MG63 (cell line): ENCODE data around the gene TBCE. TPM values are rescaled to one million over a fixed set of nuclear protein-coding genes. Genes with fewer than 3 reads are reported as not detected.
A peak's percentile ranks its signal among the peaks of the same experiment; 100 is the strongest.

Source experiments
- DNase-seq: peaks from one replicate; pipeline ENCODE4 v3.0.0-alpha.2; 2020
- H3K27me3 ChIP-seq: fragments of 250-450 bp; sonication (Bioruptor Pico); 2 replicates; pipeline ENCODE4 v1.5.1; 2020; ENCODE audit warnings: mild to moderate bottlenecking, moderate library complexity
- H3K36me3 ChIP-seq: fragments of 250-450 bp; sonication (Bioruptor Pico); 2 replicates; pipeline ENCODE4 v1.5.1; 2020; ENCODE audit warnings: mild to moderate bottlenecking, moderate library complexity
- H3K4me3 ChIP-seq: fragments of 250-450 bp; sonication (Bioruptor Pico); 2 replicates; pipeline ENCODE4 v1.5.1; 2020; ENCODE audit warnings: mild to moderate bottlenecking, moderate library complexity
- H3K9me3 ChIP-seq: fragments of 250-450 bp; sonication (Bioruptor Pico); 2 replicates; pipeline ENCODE4 v1.5.1; 2020; ENCODE audit warnings: mild to moderate bottlenecking, moderate library complexity
- total RNA-seq: library from RNA; depleted of rRNA; stranded (reverse); fragments of >200 nt; shearing (Covaris generic); gene quantifications from 2 replicates; pipeline ENCODE4 v1.2.3, GENCODE V29; 2014; ENCODE audit warnings: low replicate concordance; rRNA removed

Gene TBCE
- total RNA-seq: 60.4 and 63.4 TPM in 2 replicates

GRCh38 chr1:235367000-235367908 lies at the start of gene TBCE:
TSS of gene TBCE (plus strand) at chr1:235367427. CDS start at chr1:235380050, 12,623 bp downstream.
- Histone ChIP-seq H3K4me3 (peak within 1 kb of the TSS; percentile 73), H3K9me3 (no peaks in the 10 kb centered on the region), H3K27me3 (no peaks in the 10 kb centered on the region), H3K36me3 (peaks cover 19% of the 10 kb centered on the region)
- DNase-seq: peak; percentile 99

GRCh38 chr1:235319255-235319654 lies 48.0 kb upstream of the TBCE start:
- no peak for DNase-seq
- no peak overlapping the region for H3K4me3 ChIP-seq
- peaks cover 17% of the 10 kb centered on the region for H3K36me3 ChIP-seq
- no peaks in the 10 kb centered on the region for H3K9me3 ChIP-seq
- H3K27me3 ChIP-seq: no peaks in the 10 kb centered on the region

GRCh38 chr1:235320521-235321179 lies 46.6 kb upstream of the TBCE start:
- DNase-seq: no peak
- Histone ChIP-seq H3K4me3 (no peak overlapping the region), H3K36me3 (peaks cover 23% of the 10 kb centered on the region), H3K27me3 (no peaks in the 10 kb centered on the region), H3K9me3 (no peaks in the 10 kb centered on the region)

GRCh38 chr1:235324296-235324695 lies 42.9 kb upstream of the TBCE start:
- Histone ChIP-seq H3K9me3 (no peaks in the 10 kb centered on the region), H3K36me3 (peaks cover 26% of the 10 kb centered on the region), H3K4me3 (no peak overlapping the region), H3K27me3 (no peaks in the 10 kb centered on the region)
- DNase-seq: no peak

- peaks cover 28% of the 10 kb centered on the region for H3K36me3 ChIP-seq
- DNase-seq: no peak
- H3K4me3 ChIP-seq: peak overlapping the region; percentile 96; the same call in 1 of the 2 replicates
These were observed 42.1 kb upstream of the TBCE start for GRCh38 chr1:235325139-235325538.

GRCh38 chr1:235325854-235326253 lies 41.4 kb upstream of the TBCE start:
- peak overlapping the region; percentile 96 for H3K4me3 ChIP-seq
- peaks cover 30% of the 10 kb centered on the region for H3K36me3 ChIP-seq
- no peaks in the 10 kb centered on the region for H3K27me3 ChIP-seq
- no peak for DNase-seq
- H3K9me3 ChIP-seq: no peaks in the 10 kb centered on the region

More at GRCh38 chr1:235325139-235325538, 42.1 kb upstream of the TBCE start:
- H3K27me3 ChIP-seq: no peaks in the 10 kb centered on the region
- H3K9me3 ChIP-seq: no peaks in the 10 kb centered on the region

- Histone ChIP-seq H3K9me3 (no peaks in the 10 kb centered on the region), H3K4me3 (peak overlapping the region; percentile 96)
- DNase-seq: peak; percentile 37
These were observed 40.3 kb upstream of the TBCE start for GRCh38 chr1:235326719-235327558.

GRCh38 chr1:235327559-235328270 lies 39.5 kb upstream of the TBCE start, which contains the start of gene ARID4B:
TSS of gene ARID4B (minus strand) at chr1:235328179. CDS start at chr1:235326919, 1,260 bp downstream.
- no peaks in the 10 kb centered on the region for H3K9me3 ChIP-seq
- H3K27me3 ChIP-seq: no peaks in the 10 kb centered on the region
- peaks cover 25% of the 10 kb centered on the region for H3K36me3 ChIP-seq
- peak within 1 kb of the TSS; percentile 96 for H3K4me3 ChIP-seq
- no peak for DNase-seq

More at GRCh38 chr1:235326719-235327558, 40.3 kb upstream of the TBCE start:
- H3K27me3 ChIP-seq: no peaks in the 10 kb centered on the region
- peaks cover 32% of the 10 kb centered on the region for H3K36me3 ChIP-seq

GRCh38 chr1:235328271-235329138 lies 38.7 kb upstream of the TBCE start, which contains the start of gene GGPS1:
TSS of gene GGPS1 (plus strand) at chr1:235328570. CDS start at chr1:235335265, 6,695 bp downstream.
- H3K9me3 ChIP-seq: no peaks in the 10 kb centered on the region
- H3K36me3 ChIP-seq: peaks cover 25% of the 10 kb centered on the region
- peak within 1 kb of the TSS; percentile 96 for H3K4me3 ChIP-seq
- peak; percentile 98 for DNase-seq
- no peaks in the 10 kb centered on the region for H3K27me3 ChIP-seq

GRCh38 chr1:235329139-235329902 lies 37.9 kb upstream of the TBCE start:
- peak overlapping the region; percentile 96 for H3K4me3 ChIP-seq
- no peaks in the 10 kb centered on the region for H3K9me3 ChIP-seq
- DNase-seq: peak; percentile 31
- no peaks in the 10 kb centered on the region for H3K27me3 ChIP-seq
- peaks cover 24% of the 10 kb centered on the region for H3K36me3 ChIP-seq

- DNase-seq: no peak
- Histone ChIP-seq H3K4me3 (peak overlapping the region; percentile 1; the same call in 1 of the 2 replicates), H3K9me3 (no peaks in the 10 kb centered on the region), H3K36me3 (peaks cover 29% of the 10 kb centered on the region), H3K27me3 (no peaks in the 10 kb centered on the region)
These were observed 36.3 kb upstream of the TBCE start for GRCh38 chr1:235330918-235331285.

- Histone ChIP-seq H3K36me3 (peaks cover 29% of the 10 kb centered on the region), H3K27me3 (no peaks in the 10 kb centered on the region), H3K4me3 (no peak overlapping the region), H3K9me3 (no peaks in the 10 kb centered on the region)
- no peak for DNase-seq
These were observed 35.8 kb upstream of the TBCE start for GRCh38 chr1:235331401-235331800.

GRCh38 chr1:235336903-235337302 lies 30.3 kb upstream of the TBCE start:
- Histone ChIP-seq H3K9me3 (no peaks in the 10 kb centered on the region), H3K27me3 (no peaks in the 10 kb centered on the region), H3K36me3 (peaks cover 40% of the 10 kb centered on the region), H3K4me3 (no peak overlapping the region)
- no peak for DNase-seq

- peaks cover 54% of the 10 kb centered on the region for H3K36me3 ChIP-seq
- no peaks in the 10 kb centered on the region for H3K9me3 ChIP-seq
- no peak overlapping the region for H3K4me3 ChIP-seq
- H3K27me3 ChIP-seq: no peaks in the 10 kb centered on the region
- DNase-seq: no peak
These were observed 27.5 kb upstream of the TBCE start for GRCh38 chr1:235339746-235340145.
